Hematopoietic multipotent progenitor cell treated with erythropoietin and hydrocortisone succinate and interleukin-3 and kit ligand, for 15 days (in vitro differentiated cells): ENCODE results near the gene MTHFD2.
"Not testable (repeated sequence)": the region's sequence is repeated elsewhere in the genome, so short reads cannot be mapped to it uniquely, and the experiment has no call there.

Source experiments
- DNase-seq: peaks from one replicate; pipeline ENCODE4 v3.0.0-alpha.2; 2015; ENCODE audit warnings: low spot score

Gene MTHFD2

GRCh38 chr2:74198461-74199274, at the start of gene MTHFD2:
MTHFD2 (plus strand) TSS chr2:74198615; CDS start chr2:74198642, 27 bp downstream.
- DNase-seq = peak; percentile 91

DNA sequence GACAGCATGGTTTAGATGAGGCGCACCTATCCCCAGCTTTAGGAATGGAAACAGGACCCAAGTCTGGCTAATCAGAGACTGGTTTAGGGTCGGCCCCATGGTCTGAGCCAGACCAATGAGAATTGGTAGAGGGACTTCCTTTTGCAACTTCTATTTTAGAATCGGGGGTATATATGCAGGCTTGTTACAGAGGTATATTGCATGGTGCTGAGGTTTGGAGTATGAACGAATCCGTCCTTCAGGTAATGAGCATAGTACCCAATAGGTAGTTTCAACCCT, 49.2 kb upstream of the MTHFD2 start:
- no peak for DNase-seq

GRCh38 chr2:74149570-74150319, 48.7 kb upstream of the MTHFD2 start:
- DNase-seq = no peak

DNA sequence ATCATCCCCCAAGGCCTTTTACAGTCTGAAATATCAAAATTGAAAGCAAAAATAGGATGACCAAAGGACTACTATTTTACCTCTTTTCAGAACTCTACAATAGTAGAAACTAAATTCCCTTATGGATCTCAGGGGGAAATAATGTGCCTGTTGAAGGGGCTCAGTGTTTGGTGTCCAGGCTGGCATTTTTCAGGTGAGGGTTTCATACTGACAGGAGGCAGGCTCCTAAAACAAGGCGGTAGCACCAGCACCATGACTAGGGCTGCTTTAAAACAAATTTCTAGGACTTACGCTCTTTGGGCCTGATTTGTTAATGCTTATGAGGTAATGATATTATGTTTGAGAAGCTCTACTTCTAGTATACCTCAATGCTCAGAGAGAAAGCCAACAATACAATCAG, 45.5 kb upstream of the MTHFD2 start:
- DNase-seq = no peak

DNA sequence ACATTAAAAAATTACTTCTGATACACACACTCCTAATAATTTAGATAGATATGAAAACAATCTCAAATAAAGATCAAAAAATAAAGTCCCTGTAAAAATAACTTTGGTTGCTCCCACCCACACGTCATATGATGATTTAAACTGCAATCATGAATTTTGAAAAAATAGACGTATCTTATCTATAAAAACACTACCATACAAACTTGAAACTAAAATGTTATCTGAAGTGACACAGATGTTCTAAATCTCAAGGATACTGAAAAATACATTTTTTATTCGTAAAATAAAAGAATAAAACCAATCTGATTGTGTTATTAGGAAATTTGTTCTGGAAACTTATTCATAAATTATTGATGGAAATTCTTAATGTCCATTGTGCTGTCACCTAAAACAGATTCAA, 42.6 kb upstream of the MTHFD2 start:
- peak; percentile 14 for DNase-seq

GRCh38 chr2:74162951-74163350, 35.5 kb upstream of the MTHFD2 start:
- DNase-seq = no peak

DNA sequence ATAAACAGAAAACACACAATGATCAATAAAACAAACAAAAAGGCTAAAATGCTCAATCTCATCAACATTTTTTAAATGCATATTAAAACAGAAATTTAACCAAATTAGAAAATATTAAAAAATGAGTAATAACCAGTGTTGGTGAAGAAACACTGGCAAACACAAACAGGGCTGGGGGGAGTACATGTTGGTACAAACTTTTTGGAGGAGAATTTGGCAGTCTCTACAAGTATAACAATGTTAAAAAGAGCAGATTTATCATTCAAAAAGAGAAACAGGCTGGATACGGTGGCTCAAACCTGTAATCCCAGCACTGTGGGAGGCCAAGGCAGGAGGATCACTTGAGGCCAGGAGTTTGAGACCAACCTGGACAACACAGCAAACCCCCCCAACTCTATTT, 33.7 kb upstream of the MTHFD2 start:
- no peak for DNase-seq

- no peak for DNase-seq
Observed at GRCh38 chr2:74168739-74169138, 29.7 kb upstream of the MTHFD2 start.

DNA sequence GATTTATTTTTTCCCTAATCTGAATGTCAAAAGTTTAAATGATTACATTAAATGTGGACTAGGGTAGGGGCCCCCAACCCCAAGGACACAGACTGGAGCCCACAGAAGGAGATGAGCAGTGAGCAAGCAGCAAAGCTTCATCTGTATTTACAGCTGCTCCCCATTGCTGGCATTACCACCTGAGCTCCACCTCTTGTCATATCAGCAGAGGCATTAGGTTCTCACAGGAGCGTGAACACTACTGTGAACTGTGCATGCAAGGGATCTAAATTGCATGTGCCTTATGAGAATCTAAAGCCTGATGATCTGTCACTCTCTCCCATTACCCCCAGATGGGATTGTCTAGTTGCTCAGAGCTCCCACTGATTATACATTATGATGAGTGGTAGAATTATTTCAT, 23.5 kb upstream of the MTHFD2 start:
- no peak for DNase-seq

GRCh38 chr2:74177696-74178095, 20.7 kb upstream of the MTHFD2 start:
- DNase-seq = no peak

GRCh38 chr2:74178211-74179062, 20.0 kb upstream of the MTHFD2 start, which contains the start of gene MOB1A:
MOB1A (minus strand) TSS chr2:74178879; CDS start chr2:74178674, 205 bp downstream.
- peak; percentile 98 for DNase-seq

GRCh38 chr2:74179063-74179865, 19.2 kb upstream of the MTHFD2 start:
- no peak for DNase-seq

DNA sequence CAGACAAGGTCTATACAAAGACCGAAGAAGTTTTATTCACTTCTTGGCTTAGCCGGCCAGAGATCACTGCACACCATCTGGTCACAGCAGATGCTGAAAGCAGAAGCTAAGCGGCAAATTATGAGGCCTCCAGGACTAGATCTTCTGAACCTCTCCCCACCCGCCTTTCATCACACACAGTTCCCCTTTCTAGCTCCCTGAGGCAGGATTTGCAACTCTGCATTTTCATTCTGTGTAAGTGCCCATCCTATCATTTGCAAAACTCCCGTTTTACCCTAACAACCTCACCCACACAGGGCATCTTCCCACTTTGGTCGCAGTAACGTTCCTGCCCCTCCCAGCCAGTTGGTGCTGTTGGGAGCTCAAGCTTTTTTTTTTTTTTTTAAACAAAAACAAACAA, 16.7 kb upstream of the MTHFD2 start:
- DNase-seq = no peak

- no peak for DNase-seq
Observed at GRCh38 chr2:74183878-74184277, 14.5 kb upstream of the MTHFD2 start.

GRCh38 chr2:74186038-74186437, 12.4 kb upstream of the MTHFD2 start:
- DNase-seq = peak; percentile 33

DNA sequence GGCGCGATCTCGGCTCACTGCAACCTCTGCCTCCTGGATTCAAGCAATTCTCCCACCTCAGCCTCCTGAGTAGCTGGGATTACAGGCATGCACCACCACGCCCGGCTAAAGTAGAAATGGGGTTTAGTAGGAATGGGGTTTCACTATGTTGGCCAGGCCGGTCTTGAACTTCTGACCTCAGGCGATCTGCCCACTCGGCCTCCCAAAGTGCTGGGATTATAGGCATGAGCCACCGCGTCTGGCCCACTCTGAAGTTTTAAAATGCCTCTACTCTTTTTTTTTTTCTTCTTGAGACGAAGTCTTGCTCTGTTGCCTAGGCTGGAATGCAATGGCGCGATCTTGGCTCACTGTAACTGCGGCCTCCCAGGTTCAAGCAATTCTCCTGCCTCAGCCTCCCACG, 11.7 kb upstream of the MTHFD2 start:
- DNase-seq = not testable (repeated sequence)

DNA sequence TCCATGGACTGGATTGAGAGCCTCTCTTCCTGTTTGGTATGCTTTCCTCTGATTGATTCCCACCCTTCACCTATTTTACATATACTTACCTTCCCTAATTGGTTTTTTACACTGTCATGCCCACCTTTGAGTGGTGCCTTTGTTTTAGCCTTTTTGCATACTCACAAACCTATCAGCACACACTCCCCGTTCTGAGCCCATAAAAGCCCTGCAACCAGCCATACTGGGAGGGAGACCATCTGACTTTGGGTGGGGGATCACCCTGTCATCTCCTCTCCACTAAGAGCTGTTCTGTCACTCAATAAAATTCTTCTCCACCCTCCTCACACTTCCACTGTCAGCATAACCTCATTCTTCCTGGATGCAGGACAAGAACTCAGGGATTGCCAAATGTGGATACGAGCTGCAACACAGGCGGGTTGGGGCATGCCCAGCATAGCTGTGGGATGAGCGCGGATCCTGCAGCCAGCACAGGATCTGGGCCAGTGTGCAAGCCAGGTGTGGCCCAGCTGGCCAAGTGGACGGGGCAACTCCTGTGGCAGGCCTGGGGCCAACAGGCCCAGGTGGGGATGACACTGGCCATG, 10.3 kb upstream of the MTHFD2 start:
- no peak for DNase-seq

DNA sequence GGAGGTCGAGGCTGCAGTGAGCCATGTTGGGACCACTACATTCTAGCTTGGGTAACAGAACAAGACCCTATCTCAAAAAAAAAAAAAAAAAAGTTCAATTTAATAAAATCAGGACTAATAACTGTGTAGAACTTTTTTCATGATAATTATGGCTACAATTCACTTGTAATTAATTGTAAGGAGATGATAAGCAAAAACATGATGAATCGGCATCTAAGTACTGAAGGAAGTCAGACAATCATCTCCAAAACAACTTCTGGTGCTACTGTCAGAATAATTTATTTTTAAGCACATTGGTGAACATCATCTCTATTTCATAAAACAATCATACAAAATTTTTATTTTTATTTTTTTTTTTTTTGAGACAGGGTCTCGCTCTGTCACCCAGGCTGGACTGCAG, 9.7 kb upstream of the MTHFD2 start:
- no peak for DNase-seq

DNA sequence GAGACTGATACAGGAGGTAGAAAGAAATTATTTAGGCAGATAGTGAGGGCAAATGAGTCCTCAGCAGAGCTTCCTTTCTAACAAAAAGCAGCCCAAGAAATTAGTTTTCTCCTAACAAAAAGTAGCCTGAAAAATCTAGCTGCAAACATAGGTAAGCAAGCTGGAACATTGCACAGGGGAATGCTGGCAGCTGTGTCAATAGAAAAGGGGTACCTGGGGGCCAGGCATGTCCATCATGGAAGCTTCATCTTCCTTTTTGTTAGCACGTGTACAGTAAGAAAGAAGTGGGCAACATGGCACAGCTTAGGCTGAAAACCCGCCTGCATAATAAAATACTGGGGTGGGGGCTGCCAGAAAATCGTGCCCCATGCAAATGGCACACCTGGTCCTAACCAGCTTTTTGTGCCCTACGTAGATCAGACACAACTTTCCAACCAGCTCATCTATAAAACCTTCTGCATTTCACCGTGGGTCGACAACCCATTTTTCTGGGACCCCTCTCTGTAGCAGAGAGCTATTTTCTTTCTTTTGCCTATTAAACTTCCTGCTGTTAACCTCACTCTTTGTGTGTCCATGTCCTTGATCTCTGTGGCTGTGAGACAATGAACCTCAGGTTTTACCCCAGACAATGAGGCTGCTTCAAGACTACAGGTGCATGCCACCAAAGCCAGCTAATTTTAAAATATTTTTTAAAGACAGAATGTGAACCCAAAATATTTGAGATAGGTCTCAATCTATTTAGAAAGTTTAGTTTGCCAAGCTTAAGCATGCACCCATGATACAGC, 6.6 kb upstream of the MTHFD2 start:
- DNase-seq = no peak

DNA sequence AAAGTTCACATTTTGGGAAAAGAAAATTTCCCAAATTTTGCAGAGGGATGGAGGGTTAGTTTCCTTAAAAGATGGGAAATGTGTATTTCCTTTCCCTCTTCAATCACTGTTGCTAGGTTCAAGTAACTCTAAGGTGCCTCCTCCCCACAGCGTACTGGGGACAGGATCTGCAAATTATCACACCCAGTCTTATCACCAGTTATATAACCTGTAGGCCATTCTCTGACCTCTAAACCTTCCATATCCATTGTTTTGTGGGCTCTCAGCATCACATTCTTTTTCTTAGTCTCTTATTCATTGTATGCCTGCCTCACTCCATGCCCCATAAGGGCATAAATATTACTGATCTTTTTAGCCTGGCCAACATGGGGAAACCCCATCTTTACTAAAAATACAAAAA, 3.6 kb upstream of the MTHFD2 start:
- DNase-seq = no peak

DNA sequence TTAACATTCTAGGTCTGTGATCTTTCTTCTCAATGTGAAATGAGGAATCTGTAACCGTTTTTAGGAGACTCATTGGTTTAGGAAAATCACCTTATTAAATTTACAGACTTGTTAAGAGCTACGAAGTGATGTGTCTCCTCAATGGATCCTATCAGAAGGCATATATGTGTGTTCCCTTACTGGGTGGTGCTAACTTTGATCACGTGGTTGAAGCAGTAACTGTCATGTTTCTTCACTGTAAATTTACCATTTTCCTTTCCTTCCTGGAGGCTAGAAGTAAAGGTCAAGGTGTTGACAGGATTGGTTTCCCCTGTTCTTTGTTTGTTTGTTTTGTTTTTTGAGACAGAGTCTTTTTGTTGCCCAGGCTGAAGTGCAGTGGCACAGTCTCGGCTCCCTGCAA, 1.4 kb upstream of the MTHFD2 start:
- DNase-seq = no peak
